GM18858 (cell line): Measurements from ENCODE around the gene NCSTN.

Source experiments
- ATAC-seq: cut with Tn5 transposase; IDR thresholded peaks from one replicate; pipeline ENCODE4 v1.9.1; 2021; ENCODE audit not compliant: unreplicated experiment

NCSTN gene

DNA sequence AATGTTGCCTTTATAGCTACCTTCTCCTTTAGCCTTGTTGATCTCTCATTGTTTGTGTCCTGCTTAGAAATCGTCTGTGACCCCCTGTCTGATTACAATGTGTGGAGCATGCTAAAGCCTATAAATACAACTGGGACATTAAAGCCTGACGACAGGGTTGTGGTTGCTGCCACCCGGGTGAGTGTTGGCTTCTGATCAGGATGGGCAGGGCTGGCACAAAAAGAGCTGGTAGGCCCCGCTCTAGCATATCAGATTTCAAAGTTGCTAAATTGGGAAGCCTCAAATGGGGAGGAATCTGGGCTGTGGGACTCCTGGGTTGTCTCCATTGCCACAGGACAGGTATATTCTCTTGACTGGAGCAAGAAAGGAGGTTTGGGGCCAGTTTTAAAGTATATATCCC, 8.4 kb downstream of the NCSTN start:
- no peak for ATAC-seq

DNA sequence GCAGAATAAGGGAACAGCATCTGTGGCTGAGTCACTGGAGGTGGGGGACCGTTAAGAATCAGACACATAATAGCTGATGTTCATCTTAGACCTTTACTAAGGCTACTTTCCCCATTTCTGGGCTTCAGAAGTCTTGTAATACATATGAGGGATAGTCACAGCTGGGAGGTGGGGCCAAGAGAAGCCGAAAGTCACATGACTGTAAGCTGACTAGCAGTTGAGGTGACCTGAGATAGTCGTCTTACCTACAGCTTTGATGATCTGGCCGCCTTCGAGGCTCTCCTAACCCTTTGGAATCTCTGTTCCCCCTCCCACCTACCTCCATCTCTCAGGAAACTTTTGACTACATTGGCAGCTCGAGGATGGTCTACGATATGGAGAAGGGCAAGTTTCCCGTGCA, 9.4 kb downstream of the NCSTN start:
- ATAC-seq = no peak

- no peak for ATAC-seq
Observed at GRCh38 chr1:160353223-160353622, 10.0 kb downstream of the NCSTN start.

GRCh38 chr1:160354388-160354985, 11.3 kb downstream of the NCSTN start:
- no peak for ATAC-seq

DNA sequence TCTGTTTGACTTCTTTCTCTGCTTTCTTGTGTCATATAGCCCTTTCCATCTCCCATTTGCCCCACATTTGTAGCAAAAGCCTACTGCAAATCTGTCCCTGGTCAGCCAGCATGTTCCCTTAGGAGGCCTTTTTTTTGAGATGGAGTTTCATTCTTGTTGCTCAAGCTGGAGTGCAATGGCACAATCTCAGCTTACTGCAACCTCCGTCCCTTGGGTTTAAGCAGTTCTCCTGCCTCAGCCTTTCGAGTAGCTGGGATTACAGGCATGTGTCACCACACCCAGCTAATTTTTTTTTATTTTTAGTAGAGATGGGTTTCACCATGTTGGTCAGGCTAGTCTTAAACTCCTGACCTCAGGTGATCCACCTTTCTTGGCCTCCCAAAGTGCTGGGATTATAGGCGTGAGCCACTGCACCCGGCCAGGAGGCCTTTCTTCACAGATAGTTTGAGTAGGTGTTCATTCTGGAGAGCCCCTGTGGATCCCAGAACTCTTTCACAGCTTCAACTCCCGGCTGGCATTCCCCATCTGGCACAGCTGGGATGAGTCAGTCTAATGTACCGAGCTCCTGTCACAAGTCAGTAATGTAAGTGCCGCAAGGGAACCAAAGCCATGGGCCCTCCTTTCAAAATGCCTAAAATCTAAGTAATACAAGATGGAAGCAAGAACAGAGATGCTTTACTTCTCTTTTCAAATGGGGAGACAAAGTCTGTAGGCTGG, 14.3 kb downstream of the NCSTN start:
- no peak for ATAC-seq

- no peak for ATAC-seq
Observed at GRCh38 chr1:160358073-160358472, 14.9 kb downstream of the NCSTN start.

DNA sequence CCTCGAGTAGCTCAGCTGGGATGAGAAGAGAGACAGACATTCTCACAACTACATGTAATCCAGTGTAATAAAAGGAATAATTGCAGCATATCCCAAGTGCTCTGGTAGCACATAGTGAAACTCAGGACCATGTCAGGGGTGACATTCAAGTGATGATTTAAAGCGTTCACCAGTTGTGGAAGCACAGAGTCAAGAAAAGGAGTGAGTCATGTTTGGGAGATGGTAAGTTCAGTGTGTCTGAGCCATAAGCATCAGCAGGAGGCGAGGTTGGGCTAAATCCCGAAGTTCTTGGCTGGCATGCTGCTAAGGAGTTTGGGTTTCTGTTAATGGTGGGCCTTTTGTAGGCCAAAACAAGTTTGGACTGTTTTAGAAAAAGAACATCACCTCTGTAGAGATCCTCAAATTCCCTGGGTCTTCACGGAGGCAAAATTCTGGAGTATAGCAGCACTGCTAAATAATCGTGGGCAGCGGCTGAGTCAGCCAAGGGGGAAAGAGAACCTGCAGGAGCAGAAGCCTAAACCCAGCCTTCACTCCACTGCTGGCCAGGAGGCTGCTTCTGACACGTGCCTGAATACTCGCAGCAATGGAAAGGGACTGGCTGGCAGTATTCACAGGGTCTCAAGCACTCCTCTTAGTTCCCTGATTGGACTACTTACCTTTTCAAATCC, 16.5 kb downstream of the NCSTN start:
- ATAC-seq = no peak

- no peak for ATAC-seq
Observed at GRCh38 chr1:160360227-160360695, 17.1 kb downstream of the NCSTN start.

GRCh38 chr1:160361199-160361598, 18.0 kb downstream of the NCSTN start:
- ATAC-seq = no peak

GRCh38 chr1:160361814-160362167, 18.6 kb downstream of the NCSTN start:
- ATAC-seq = no peak

DNA sequence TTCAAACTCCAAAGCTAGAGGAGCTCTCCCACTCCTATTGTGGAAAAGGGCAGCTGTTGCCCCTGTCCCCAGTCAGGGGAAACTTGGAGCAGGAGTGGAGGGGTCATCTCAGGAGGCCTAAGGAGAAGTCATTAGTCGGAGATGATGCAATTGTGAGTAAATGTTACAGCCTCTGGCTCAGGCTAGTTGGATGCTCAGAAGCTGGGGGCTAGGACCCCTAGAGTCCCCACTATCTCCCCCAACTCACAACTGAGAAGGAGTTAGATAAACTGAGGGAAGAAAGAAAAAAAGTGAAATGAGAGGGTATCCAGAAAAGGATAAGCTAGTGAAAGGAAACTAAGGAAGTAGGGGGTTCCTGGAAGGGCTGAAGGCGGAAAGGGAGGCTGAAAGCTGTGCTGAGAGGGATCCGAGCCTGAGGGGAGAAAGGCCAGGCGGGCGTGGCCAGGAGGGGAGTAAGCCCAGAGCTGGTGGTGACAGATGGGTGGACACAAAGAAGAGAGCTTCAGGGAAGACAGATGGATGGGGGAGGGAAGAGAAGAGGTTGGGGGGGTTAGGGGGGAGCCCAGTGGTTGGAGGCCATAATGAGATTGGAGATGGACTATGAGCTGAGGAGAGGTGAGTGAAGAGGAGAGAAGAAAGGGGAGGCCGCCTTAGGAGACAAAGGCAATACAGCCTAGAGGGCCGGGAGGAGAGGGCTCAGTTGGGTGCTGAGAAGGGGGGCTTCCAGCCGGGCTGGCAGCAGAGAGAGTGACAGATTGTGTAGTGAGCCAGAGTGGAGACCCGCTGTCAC, 19.2 kb downstream of the NCSTN start:
- ATAC-seq = no peak

DNA sequence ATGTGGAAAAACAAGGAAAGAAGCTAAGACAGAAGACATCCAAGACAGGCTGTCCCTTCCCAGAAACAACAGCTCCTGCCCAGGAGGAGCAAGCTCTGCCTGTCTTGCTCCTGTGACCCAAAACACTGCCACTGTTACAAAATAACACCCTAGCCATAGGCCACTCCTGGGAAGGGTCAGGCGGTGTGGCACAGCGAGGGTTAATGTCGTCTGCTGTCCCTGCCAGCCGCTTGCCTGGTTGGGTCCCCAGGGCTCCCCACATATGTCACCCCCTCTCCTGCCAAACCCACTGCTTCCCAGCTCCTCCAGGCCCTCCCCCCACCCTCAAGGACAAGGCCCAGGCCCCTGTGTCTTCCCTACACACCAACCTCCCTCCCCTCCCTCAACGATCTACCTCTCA, 19.8 kb downstream of the NCSTN start:
- ATAC-seq = no peak

DNA sequence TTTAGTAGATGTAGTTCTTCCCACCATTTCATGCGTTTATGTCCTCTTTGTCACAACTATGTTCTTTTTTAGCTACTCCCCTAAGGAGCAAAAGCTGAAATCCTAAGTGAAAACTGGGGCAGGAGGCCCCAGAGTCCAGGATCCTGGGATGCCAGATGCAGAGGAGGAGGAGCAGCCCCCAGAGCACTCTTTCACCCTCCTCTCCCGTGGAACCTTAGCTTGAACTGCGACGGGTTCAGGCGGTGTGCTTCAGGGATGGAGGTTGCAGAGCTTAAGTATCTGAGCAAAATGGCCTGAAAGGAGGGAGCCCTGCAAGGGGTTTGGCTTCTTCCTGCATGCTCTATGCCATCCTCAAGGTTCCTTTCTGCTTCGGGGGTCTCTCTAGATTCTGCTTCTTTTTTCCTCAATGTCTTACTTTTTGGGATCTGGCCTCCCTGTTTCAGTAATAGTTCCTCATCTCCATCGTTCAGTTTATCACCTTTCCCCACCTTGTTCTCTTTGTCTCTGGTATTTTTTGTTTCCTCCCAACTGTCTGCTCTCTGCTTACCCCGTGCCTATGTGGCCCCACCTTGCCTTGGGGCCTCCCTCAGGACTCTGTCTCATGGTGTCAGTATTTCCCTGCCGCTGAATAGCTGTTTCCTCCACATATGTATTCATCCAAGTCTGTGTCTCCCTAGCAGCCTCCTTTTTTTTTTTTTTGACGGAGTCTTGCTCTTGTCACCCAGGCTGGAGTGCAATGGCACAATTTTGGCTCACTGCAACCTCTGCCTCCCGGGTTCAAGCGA, 21.0 kb downstream of the NCSTN start:
- no peak for ATAC-seq

DNA sequence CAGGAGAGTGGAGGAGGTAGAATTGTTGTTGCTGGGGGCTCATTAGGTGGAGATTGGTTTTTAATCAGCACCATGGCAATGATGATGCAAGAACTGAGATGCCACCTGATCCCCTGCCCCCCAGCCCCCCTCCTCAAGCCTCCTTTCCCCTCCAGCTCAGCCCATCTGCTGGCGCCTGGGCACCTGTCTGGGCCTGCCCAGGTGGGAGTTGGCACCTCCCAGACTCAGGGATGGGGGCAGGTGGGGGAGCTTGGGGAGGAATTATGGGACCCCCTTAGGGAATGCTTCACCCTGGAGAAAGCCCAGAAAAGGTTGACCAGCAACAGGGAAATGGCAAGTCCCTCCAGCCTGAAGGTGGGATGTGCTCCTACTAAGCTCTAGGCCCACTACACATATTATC, 22.1 kb downstream of the NCSTN start:
- no peak for ATAC-seq

- no peak for ATAC-seq
Observed at GRCh38 chr1:160366731-160367515, 23.7 kb downstream of the NCSTN start, which contains the start of gene NHLH1. NHLH1 (plus strand) TSS chr1:160367071; CDS start chr1:160370732, 3,661 bp downstream.

DNA sequence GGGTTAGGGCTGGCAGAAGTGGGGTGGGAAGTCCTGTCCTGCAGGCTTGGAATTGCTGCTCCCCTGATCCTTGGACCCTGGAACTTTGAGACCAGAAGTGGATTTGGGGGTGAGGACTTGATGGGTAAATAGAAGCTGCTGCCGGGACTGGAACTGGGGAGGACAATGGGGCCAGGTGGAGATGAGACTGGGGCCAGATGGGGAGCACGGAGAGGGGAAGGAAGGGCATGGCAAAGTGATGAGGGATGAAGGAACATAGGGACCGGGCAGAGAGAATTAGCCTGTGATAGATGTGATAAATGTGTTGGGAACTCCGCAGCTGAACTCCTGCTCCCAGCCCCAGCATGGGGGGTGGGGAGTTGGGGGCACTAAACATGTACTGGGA, 24.3 kb downstream of the NCSTN start:
- no peak for ATAC-seq

DNA sequence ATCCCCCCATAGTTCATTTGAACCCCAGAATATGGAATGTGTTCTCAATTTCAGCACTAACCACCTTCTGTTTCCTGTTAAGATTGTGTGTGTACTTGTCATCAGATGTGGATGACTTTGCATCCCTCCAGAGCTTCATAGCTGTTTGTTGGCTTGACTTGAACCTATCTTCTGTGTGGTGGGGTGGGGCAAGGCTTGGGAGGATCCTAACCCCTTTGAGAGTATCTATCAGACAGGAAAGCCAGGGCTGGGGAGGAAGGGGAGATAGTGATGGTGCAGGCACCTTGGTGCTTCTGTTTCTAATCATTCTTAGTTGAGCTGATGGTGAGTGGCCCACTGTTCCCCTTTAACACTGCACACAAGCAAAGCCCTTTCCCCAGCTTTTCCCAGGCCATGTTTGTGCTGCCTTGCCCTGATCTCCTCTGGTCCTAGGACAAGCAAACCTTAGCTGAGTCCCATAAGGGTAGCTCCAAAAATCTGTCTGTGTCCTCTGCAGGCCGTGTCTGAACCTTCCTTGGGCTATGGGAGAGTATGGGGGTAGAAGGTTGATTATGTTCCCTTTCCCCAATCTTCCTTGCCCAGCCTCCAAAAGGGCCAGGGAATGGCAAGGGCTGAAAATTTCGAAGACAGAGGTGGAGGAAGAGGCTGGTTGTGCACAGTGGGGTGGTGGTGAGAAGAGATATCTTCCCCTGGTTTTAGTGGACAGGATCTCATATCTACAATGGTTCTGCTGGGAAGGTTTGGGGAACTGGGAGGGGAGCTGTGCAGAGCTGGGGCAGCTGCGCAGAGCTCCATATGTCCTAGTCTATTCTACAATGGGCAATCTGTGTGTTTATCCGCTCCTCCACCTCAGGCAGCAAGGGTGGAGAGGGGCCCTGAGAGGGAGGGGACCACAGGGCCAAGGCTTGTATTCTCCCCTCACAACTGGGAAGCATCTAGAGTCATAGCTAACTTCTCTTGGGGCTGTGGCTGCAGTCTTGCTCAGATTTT, 25.0 kb downstream of the NCSTN start:
- no peak for ATAC-seq

DNA sequence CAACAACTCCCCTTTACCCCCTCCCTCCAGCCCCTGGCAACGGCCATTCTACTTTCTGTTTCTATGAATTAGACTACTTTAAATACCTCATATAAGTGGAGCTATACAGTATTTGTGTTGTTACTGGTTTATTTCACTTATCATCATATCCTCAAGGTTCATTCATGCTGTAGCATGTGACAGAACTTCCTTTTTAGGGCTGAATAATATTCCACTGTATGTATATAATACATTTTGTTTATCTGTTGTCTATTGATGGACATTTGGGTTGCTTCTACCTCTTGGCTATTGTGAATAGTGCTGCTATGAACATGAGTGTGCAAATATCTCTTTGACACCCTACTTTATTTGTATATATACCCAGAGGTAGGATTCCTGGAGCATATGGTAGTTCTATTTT, 25.9 kb downstream of the NCSTN start:
- ATAC-seq = no peak
